Loucy (cell line): ENCODE measurements around the gene DHRSX.

Experiments used
- EZH2phosphoT487 ChIP-seq: fragments of 200-600 bp; IDR thresholded peaks from 2 replicates; pipeline ENCODE4 v1.6.1; 2018; ENCODE audit warnings: antibody characterized with exemption, mild to moderate bottlenecking, moderate library complexity, borderline replicate concordance
- TF ChIP-seq, protein P1 (sequence below): fragments of 200-600 bp; sonication (generic); conservative IDR thresholded peaks from 2 replicates; pipeline ENCODE4 v1.5.1; 2014; ENCODE audit warnings: mild to moderate bottlenecking, antibody characterized with exemption, low read length

DNA sequence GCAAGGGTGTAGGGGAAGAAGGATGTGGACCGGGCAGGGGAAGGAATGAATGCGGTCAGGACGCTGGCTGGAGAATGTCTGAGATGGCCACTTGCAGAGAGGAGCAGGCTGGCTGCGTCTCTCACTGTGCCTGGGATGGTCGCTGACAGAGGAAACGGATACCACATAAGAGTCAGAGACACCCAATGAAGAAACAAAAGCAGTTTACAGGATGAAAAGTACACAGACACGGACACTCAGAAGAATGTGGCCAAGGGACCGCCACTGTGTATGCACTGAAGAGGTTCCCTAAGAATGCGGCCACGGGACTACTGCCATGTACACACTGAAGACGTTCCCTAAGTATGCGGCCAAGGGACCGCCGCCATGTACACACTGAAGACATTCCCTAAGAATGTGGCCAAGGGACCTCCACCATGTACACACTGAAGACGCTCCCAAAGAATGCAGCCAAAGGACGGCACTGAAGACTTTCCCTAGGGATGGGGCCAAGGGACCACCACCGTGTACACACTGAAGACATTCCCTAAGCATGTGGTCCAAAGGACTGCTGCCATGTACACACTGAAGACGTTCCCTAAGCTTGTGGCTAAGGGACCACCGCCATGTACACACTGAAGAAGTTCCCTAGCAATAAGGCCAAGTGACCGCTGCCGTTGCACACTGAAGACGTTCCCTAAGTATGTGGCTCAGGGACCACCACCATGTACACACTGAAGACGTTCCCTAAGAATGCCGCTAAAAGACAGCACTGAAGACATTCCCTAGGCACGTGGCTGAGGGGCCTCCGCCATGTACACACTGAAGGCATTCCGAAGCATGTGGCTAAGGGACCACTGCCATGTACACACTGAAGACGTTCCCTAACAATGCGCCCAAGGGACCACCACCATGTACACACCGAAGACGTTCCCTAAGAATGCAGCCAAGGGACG is 32.2 kb downstream of the DHRSX start:
- TF ChIP-seq, protein P1, sequence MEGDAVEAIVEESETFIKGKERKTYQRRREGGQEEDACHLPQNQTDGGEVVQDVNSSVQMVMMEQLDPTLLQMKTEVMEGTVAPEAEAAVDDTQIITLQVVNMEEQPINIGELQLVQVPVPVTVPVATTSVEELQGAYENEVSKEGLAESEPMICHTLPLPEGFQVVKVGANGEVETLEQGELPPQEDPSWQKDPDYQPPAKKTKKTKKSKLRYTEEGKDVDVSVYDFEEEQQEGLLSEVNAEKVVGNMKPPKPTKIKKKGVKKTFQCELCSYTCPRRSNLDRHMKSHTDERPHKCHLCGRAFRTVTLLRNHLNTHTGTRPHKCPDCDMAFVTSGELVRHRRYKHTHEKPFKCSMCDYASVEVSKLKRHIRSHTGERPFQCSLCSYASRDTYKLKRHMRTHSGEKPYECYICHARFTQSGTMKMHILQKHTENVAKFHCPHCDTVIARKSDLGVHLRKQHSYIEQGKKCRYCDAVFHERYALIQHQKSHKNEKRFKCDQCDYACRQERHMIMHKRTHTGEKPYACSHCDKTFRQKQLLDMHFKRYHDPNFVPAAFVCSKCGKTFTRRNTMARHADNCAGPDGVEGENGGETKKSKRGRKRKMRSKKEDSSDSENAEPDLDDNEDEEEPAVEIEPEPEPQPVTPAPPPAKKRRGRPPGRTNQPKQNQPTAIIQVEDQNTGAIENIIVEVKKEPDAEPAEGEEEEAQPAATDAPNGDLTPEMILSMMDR, result no peak
- no peak for TF ChIP-seq EZH2phosphoT487
